Stimulated activated CD8-positive, alpha-beta memory T cell treated with anti-CD3 and anti-CD28 coated beads, Interleukin-4, amount 100 ng/mL, for 24 hours (primary cell): Measurements from ENCODE around the gene NBPF3.
"Not testable (repeated sequence)": the region's sequence is repeated elsewhere in the genome, so short reads cannot be mapped to it uniquely, and the experiment has no call there.

Source experiments
- DNase-seq: peaks from one replicate; pipeline ENCODE4 v3.0.0-alpha.2; 2020; ENCODE audit warnings: low read depth

The NBPF3 gene

DNA sequence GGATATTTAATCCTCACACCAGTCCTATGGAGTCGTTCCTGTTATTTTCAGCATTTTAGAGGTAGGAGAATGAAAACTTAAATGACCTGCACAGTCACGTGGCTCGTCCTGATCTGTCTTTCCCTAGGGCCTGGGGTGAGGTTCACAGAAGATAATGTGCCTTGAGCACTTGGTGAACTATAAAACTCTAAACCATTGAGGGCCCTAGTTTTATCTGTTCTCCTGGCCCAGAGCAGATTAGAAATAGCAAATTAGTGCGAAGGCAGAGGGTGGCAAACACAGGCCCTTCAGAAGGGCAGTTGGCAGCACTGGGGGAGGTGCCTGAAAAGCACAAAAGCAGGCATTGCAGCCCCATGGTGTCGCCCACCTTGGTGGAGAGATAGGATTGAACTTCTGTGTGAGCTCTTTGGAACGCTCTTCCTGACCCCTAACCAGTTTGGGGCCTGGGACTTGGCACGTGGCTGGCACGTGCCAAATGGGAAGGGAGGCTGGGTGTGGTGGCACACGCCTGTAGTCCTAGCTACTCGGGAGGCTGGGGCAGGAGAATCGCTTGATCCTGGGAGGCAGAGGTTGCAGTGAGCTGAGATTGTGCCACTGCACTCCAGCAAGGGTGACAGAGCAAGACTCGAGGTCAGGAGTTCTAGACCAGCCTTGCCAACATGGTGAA lies 1.2 kb upstream of the NBPF3 start:
- DNase-seq, result not testable (repeated sequence)

GRCh38 chr1:21439345-21439720 lies 604 bp upstream of the NBPF3 start:
- no peak for DNase-seq

- peak; percentile 4 for DNase-seq
Observed at GRCh38 chr1:21440630-21441125, 741 bp downstream of the NBPF3 start.

DNA sequence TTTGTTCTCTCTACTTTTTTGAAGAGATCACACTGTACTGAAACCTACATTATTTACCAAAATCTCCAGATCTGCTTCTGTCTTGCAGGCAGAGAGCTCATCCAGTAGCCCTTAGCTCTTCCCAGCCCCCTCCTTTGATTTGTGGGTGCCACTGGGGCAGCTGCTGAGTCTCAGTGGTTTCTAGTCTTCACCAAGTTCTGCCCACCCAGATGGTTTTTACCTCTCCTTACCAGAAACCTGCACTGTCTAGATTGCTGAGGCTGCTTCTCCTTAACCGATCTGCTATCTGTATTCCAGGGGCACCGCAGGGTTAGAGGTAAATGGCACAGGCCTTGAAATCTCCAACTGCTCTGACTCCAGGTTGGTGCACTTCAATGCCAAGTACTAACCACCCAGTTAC lies 6.7 kb downstream of the NBPF3 start:
- not testable (repeated sequence) for DNase-seq

GRCh38 chr1:21447311-21447710 lies 7.4 kb downstream of the NBPF3 start:
- no peak for DNase-seq

GRCh38 chr1:21449906-21450305 lies 10.0 kb downstream of the NBPF3 start:
- DNase-seq, result no peak

- no peak for DNase-seq
Observed at GRCh38 chr1:21451212-21451611, 11.3 kb downstream of the NBPF3 start.

- DNase-seq, result no peak
Observed at GRCh38 chr1:21451981-21452411, 12.1 kb downstream of the NBPF3 start.

- DNase-seq, result not testable (repeated sequence)
Observed at GRCh38 chr1:21453964-21454614, 14.2 kb downstream of the NBPF3 start.

DNA sequence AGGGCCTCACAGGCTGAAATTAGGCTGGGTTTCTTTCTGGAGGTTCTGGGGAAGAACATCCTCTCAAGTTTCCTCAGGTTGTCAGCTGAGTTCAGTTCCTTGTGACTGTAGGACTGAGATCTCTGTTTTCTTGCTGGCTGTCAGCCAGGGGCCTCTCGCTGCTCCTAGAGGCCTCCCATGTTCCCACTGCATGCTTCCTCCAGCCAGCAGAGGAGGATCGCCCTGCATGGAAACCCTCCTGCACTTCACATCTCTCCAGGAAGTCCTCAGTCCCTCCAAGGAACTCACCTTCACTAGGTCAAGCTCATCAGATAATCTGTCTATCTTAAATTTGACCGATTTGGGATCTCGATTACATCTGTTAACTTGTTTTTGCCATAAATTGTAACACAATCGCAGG lies 15.0 kb downstream of the NBPF3 start:
- not testable (repeated sequence) for DNase-seq

DNA sequence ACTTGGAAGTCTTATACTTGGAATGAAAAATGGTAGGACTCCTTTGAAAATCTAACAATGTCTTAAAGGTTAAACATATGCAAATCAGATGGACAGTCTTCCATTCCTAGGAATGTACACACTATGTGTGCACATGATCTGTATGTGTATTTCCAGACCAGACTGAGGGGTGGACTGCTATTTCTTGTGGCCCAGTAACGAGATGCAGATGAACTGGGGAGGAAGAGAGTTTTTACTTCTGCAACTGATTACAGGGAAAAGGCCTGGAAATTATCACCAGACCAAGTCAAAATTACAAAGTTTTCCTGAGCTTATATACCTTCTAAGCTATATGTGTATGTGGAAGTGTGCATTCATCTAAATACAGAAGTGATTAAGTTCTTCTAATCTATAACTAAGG lies 17.7 kb downstream of the NBPF3 start:
- no peak for DNase-seq

- DNase-seq, result not testable (repeated sequence)
Observed at GRCh38 chr1:21465127-21465526, 25.2 kb downstream of the NBPF3 start.

DNA sequence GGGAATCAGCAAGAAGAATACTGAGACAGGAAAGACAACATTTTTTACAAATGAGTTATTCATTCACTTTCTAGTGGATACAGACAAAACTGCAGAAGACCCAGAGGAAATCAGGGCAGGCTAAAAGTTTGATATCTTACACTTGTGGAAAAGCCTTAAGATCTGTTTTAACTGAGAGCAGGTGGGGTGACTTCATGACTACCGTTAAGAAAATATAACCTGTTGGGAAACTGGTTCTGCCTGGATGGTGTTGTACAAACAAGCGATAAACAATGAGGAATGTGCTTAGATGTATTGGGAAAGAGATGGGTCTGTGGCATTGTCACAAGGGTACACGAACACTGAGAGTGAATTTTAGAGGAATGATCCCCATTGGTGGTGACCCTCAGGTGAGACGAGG lies 28.0 kb downstream of the NBPF3 start:
- not testable (repeated sequence) for DNase-seq

DNA sequence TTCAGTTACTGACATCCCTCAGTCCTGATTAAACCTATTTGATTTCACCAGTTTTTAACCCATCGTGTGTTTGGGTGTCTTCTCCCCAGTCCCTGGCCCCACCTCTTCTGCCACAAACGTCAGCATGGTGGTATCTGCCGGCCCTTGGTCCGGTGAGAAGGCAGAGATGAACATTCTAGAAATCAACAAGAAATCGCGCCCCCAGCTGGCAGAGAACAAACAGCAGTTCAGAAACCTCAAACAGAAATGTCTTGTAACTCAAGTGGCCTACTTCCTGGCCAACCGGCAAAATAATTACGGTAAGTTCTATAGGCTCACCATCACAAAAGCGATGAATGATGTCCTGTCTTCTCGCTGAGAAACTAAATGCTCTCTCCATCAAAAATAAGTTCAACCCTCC lies 28.7 kb downstream of the NBPF3 start:
- DNase-seq, result no peak

DNA sequence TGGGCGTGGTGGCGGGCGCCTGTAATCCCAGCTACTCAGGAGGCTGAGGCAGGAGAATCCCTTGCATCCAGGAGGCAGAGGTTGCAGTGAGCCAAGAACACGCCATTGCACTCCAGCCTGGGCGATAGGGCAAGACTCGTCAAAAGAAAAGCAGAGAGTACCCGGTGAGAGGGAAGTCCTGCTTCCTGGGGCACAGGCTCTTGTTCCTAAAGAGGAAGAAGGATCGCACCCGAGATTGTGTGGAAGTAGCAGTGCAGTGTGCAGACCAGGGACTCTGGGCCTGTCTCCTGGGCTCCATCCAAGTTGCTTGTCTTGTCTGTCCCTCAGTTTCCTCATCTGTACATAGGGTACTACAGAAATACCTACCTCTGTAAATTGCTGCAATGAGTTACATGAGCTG lies 29.6 kb downstream of the NBPF3 start:
- DNase-seq, result no peak

DNA sequence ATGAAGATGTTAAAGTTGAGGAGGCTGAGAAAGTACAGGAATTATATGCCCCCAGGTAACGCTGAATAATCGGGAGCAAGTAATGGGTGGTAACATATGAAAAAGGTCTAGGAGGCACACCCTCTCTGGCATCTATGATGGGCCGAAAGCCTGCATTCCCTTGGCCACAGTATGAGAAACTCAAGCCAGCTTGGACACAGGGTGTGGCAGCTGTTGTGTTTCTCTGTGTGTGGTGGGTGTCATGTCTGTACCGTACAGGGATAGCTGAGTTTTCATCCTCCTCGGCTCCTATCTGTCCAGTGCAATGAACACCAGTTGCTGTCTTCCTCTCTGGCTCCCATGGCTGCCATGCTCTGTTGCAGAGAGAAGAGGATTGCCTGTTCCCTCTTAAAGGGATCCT lies 32.9 kb downstream of the NBPF3 start:
- DNase-seq, result no peak

DNA sequence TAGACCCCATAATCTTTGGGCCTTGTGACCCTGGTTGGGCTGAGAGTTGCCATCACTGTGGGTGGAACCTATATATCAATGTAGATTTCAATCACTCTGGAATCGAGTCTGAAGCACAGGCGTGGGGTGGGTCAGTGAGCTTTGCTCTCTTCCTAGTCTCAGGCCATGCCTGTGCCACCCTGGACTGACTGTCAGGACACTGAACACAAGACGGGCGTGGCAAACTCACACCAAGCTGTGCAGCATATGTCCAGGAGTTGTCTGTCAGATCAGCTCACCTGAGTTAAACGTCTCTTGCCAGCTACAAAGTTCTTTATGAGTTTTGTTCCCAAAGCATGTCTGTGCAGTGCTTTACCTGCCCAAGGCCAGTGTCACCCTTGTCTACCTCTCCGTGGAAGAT lies 38.4 kb downstream of the NBPF3 start:
- no peak for DNase-seq

DNA sequence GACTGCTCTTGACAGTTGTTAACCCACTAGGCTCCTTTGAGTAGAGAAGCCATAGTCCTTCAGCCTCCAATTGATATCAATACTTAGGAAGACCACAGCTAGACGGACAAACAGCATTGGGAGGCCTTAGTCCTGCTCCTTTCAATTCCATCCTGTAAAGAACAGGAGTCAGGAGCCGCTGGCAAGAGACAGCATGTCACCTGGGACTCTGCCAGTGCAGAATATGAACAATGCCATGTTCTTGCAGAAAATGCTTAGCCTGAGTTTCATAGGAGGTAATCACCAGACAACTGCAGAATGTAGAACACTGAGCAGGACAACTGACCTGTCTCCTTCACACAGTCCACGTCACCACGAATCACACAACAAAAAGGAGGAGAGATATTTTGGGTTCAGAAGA lies 43.9 kb downstream of the NBPF3 start:
- not testable (repeated sequence) for DNase-seq

GRCh38 chr1:21489146-21489545 lies 49.2 kb downstream of the NBPF3 start:
- no peak for DNase-seq

- DNase-seq, result no peak
Observed at GRCh38 chr1:21490774-21491487, 51.0 kb downstream of the NBPF3 start.

- DNase-seq, result no peak
Observed at GRCh38 chr1:21491488-21492355, 51.8 kb downstream of the NBPF3 start.

- no peak for DNase-seq
Observed at GRCh38 chr1:21492356-21492625, 52.4 kb downstream of the NBPF3 start.
